ENCODE measurements around the gene LRG1.

DNA sequence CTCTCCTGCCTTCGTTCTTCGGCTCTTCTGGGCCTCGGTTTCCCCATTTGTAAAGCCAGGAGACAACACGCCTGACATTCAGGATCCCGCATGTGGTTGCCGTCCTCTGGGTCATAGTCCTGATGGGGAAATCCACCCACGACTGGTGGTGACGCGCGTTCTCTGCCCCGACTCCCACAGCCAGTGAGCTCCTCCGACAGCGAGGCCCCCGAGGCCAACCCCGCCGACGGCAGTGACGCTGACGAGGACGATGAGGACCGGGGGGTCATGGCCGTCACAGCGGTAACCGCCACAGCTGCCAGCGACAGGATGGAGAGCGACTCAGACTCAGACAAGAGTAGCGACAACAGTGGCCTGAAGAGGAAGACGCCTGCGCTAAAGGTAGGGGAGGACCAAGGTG lies 51.3 kb downstream of the LRG1 start:
- TF ChIP-seq, protein P1, sequence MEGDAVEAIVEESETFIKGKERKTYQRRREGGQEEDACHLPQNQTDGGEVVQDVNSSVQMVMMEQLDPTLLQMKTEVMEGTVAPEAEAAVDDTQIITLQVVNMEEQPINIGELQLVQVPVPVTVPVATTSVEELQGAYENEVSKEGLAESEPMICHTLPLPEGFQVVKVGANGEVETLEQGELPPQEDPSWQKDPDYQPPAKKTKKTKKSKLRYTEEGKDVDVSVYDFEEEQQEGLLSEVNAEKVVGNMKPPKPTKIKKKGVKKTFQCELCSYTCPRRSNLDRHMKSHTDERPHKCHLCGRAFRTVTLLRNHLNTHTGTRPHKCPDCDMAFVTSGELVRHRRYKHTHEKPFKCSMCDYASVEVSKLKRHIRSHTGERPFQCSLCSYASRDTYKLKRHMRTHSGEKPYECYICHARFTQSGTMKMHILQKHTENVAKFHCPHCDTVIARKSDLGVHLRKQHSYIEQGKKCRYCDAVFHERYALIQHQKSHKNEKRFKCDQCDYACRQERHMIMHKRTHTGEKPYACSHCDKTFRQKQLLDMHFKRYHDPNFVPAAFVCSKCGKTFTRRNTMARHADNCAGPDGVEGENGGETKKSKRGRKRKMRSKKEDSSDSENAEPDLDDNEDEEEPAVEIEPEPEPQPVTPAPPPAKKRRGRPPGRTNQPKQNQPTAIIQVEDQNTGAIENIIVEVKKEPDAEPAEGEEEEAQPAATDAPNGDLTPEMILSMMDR (conservative IDR thresholded peaks at IDR 0.05; ENCODE audit: low read depth, low read length) = no peak
- no peak for TF ChIP-seq EZH2 (IDR thresholded peaks at IDR 0.05; ENCODE audit: borderline replicate concordance, low read depth, low read length, poor library complexity, severe bottlenecking)

Measured in A673 (cell line).